22Rv1 (cell line): ENCODE results near the gene DUSP1.

Experiments
- H3K27ac ChIP-seq: fragments of 450-650 bp; 2 replicates; pipeline ENCODE4 v1.5.1; 2017
- ZFX ChIP-seq: fragments of 450-650 bp; IDR thresholded peaks from 2 replicates; pipeline ENCODE4 v1.6.1; 2017; ENCODE audit warnings: antibody characterized with exemption, borderline replicate concordance
- TF ChIP-seq, protein P1 (sequence below): fragments of 450-650 bp; IDR thresholded peaks from 2 replicates; pipeline ENCODE4 v1.5.1; 2017; ENCODE audit warnings: mild to moderate bottlenecking

DUSP1 gene

DNA sequence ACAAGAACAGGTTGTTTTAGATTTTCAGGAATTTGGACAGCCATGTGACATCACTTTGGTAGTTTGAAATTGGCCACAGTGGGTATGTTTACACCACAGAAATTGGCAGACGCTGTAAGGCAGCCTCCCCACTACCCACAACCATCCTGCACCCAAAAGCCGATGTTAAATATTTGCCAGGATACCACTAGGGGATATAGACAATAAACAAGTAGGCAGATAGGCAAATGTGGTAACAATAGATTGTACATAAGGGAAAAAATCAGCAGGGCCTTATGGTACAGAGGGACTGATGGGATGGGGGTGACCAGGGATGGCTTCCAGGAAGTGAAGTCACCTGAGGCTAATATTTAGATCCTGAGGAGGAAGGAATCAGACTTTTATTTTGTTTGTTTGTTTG, 31.1 kb upstream of the DUSP1 start:
- TF ChIP-seq, protein P1, sequence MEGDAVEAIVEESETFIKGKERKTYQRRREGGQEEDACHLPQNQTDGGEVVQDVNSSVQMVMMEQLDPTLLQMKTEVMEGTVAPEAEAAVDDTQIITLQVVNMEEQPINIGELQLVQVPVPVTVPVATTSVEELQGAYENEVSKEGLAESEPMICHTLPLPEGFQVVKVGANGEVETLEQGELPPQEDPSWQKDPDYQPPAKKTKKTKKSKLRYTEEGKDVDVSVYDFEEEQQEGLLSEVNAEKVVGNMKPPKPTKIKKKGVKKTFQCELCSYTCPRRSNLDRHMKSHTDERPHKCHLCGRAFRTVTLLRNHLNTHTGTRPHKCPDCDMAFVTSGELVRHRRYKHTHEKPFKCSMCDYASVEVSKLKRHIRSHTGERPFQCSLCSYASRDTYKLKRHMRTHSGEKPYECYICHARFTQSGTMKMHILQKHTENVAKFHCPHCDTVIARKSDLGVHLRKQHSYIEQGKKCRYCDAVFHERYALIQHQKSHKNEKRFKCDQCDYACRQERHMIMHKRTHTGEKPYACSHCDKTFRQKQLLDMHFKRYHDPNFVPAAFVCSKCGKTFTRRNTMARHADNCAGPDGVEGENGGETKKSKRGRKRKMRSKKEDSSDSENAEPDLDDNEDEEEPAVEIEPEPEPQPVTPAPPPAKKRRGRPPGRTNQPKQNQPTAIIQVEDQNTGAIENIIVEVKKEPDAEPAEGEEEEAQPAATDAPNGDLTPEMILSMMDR, result no peak
- no peak for TF ChIP-seq ZFX

DNA sequence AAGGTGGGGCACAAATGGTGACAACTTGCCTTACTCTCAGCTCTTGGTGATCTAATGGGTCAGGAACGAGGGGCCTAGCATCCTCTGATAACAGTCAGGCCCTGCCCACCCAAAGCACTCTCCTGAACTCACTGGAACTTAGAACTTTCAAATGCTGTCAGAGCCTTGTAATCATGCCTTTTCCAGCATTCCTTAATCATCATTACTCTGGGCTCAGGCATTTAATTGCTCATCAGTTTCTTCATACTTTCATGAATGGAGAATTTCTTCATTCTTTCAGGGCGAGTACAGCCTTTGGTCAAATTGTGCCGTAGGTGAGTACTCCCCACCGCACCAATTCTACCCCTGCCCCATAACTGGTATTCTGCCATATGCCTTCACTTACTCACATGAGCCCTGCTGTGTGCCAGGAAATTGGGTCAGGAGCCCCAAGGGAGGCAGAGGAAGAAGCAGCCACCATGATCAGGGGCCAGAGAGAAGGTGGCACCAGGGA, 30.2 kb upstream of the DUSP1 start:
- H3K27ac ChIP-seq, result no peak overlapping the region
- no peak for TF ChIP-seq ZFX
- TF ChIP-seq, protein P1, result no peak

More for the DNA sequence above, 31.1 kb upstream of the DUSP1 start:
- H3K27ac ChIP-seq, result no peak overlapping the region

DNA sequence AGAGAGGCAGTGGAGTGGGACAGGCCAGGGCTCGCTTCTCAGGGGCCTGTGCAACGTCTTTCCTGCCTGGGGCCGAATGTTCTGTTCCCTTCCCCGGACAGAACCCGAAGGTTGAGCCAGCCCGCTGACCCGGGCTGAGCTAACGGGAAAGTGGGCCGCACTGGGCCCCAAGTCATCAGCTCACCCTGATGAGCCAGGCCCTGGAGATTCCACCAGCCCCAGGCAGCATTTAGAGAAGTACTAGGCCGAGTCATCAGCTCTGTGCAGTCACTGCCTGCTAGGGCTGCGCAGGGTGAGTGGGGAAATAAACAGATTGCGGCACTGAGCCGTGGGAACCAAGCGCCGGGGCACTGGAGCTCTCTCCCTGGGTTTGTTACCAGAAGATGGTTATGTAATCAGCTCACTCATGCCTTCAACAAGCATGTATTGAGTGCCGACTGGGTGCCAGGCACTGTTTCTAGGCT, 29.1 kb upstream of the DUSP1 start:
- no peak overlapping the region for H3K27ac ChIP-seq
- TF ChIP-seq, protein P1, result no peak
- TF ChIP-seq ZFX, result no peak

DNA sequence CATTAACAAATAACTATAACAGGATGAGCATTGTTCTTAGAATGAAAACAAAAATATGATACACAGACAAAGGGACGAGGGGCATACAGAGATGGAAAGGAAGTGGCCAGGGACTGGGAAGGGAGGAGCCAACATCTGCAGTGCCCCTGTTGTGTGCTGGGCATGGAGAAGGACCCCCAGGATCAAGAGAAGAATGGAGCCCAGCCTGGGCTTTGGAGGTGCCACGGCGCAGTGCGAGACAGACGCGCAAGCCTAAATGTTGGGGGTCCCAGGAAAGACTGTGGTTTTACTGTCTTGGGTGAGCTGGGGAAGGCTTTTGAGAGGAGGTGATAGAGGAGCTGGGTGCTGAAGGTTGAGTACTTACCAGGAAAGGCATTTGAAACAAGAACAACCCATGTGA, 28.4 kb upstream of the DUSP1 start:
- no peak overlapping the region for H3K27ac ChIP-seq
- TF ChIP-seq ZFX, result no peak
- TF ChIP-seq, protein P1, result no peak

DNA sequence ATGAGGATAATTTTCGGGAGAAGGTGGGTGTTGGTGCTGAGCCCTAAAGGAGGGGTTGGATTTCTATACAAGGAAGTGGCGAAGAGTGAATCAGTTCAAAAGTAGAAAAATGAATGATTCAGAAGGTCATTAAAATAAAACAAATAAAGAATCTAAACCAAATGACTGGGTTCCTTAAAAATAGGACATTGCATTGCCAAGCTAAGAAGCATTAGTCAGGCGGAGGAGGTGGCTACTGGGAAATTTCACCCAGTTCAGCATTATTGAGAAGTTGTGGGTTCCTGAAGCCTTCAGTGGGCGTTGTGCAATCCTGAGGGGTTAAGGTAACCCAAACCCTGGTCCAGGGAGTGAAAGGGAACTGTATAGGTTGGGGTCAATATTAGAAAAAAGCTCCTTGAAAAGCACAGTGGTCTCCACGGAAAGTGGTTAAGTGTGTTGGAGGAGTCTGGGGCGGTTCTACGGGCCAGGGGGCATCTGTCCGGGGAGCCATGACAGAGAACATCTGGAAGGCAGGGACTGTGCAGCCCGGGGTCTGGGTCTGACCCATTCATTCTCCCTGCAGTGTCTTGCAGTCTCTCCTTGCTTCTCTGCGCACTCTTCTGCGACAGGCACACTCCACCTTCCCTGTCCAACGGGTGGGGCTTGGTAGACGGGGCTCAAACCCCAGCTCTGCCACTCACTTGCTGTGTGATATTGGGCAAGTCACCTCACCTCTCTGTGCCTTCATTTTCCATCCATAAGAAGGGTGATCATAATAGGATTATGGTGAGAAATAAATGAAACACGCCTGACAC, 27.6 kb upstream of the DUSP1 start:
- H3K27ac ChIP-seq, result no peak overlapping the region
- TF ChIP-seq, protein P1, result no peak
- TF ChIP-seq ZFX, result no peak

DNA sequence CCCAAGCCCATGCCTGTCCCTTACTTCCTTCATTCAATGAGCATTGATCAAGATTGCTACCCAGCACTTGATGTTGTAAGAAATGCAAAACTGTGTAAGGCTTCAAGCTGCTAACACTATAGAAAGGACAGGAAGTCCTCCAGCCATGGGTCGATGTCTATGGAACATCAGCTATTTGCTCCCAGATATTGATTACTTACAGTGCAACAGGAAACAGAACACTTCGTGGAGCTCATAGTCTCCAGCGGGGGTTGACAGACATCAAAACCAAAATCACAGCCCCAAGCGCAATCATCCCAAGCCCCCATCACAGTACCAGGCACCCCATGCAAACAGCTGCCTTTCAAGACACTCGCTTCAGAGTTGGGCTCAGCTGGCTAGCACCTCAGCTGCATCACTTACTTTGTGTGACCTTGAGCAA, 26.8 kb upstream of the DUSP1 start:
- H3K27ac ChIP-seq, result no peak overlapping the region

DNA sequence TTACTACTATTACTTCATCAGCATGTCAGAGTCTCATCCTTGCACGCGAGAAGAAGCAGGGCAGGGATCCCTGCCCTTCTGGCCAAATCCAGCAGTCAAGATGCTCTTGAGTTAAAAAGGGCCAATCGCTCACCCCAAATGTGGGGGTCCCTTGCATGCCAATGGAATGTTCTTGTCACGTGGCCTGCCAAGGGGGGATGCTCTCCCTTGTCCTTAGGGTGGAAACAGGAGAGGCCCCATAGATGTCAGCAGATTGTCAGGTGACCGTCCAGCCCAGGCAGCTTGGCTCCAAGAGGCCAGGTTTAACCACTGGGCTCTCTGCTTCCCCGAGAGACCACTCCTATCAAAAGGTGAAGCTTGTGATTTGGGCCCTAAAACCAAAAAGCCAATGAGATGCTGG, 25.3 kb upstream of the DUSP1 start:
- TF ChIP-seq, protein P1, result no peak
- TF ChIP-seq ZFX, result no peak
- no peak overlapping the region for H3K27ac ChIP-seq

More for the DNA sequence above, 26.8 kb upstream of the DUSP1 start:
- no peak for TF ChIP-seq ZFX
- TF ChIP-seq, protein P1, result no peak
